HepG2 (cell line): Measurements from ENCODE around the gene THSD4. TPM values are rescaled to one million over a fixed set of nuclear protein-coding genes. Genes with fewer than 3 reads are reported as not detected.

Experiments
- AHR ChIP-seq: IDR thresholded peaks from 2 replicates; pipeline ENCODE4 v1.6.1; 2018; ENCODE audit warnings: missing genetic modification reagents, missing compliant biosample characterization
- ATF5 ChIP-seq: sonication (generic); formaldehyde crosslinking; IDR thresholded peaks from 2 replicates; pipeline ENCODE4 v1.4.0; 2020; ENCODE audit warnings: mild to moderate bottlenecking, low read depth, missing genetic modification reagents
- FOSL1 ChIP-seq: sonication (generic); formaldehyde crosslinking; IDR thresholded peaks from 2 replicates; pipeline ENCODE4 v1.9.0; 2021; ENCODE audit warnings: missing genetic modification reagents, borderline replicate concordance
- HMGXB3 ChIP-seq: sonication (generic); formaldehyde crosslinking; IDR thresholded peaks from 2 replicates; pipeline ENCODE4 v1.4.0; 2020; ENCODE audit warnings: missing genetic modification reagents, borderline replicate concordance
- KAT2B ChIP-seq: fragments of 150-350 bp; IDR thresholded peaks from 2 replicates; pipeline ENCODE4 v1.6.1; 2014; ENCODE audit warnings: low read depth, low read length, borderline replicate concordance
- NFATC3 ChIP-seq: sonication (generic); formaldehyde crosslinking; IDR thresholded peaks from 2 replicates; pipeline ENCODE4 v1.5.1; 2020; ENCODE audit warnings: mild to moderate bottlenecking, missing genetic modification reagents
- SMARCE1 ChIP-seq: fragments of 450-650 bp; IDR thresholded peaks from 2 replicates; pipeline ENCODE4 v1.6.1; 2017; ENCODE audit warnings: borderline replicate concordance
- TFAP4 ChIP-seq: sonication (generic); IDR thresholded peaks from 2 replicates; pipeline ENCODE4 v1.6.1; 2016; ENCODE audit warnings: low read depth, borderline replicate concordance
- TP53 ChIP-seq: sonication (generic); formaldehyde crosslinking; conservative IDR thresholded peaks from 2 replicates; pipeline ENCODE4 v1.4.0; 2020; ENCODE audit warnings: missing genetic modification reagents
- ZNF207 ChIP-seq: fragments of 450-650 bp; IDR thresholded peaks from 2 replicates; pipeline ENCODE4 v1.6.1; 2016; ENCODE audit warnings: antibody characterized with exemption, borderline replicate concordance
- ZNF34 ChIP-seq: sonication (generic); formaldehyde crosslinking; IDR thresholded peaks from 2 replicates; pipeline ENCODE4 v1.4.0; 2020; ENCODE audit warnings: mild to moderate bottlenecking, missing genetic modification reagents, borderline replicate concordance
- ZNF460 ChIP-seq: sonication (generic); formaldehyde crosslinking; IDR thresholded peaks from 2 replicates; pipeline ENCODE4 v1.5.1; 2020; ENCODE audit warnings: missing genetic modification reagents, mild to moderate bottlenecking, borderline replicate concordance
- ZNF557 ChIP-seq: sonication (generic); formaldehyde crosslinking; IDR thresholded peaks from 2 replicates; pipeline ENCODE4 v1.4.0; 2020; ENCODE audit warnings: missing genetic modification reagents
- ZNF589 ChIP-seq: sonication (generic); formaldehyde crosslinking; conservative IDR thresholded peaks from 2 replicates; pipeline ENCODE4 v1.8.0; 2022; ENCODE audit warnings: mild to moderate bottlenecking, moderate library complexity, missing genetic modification reagents
- ZNF768 ChIP-seq: sonication (generic); formaldehyde crosslinking; IDR thresholded peaks from 2 replicates; pipeline ENCODE4 v1.4.0; 2020; ENCODE audit warnings: missing genetic modification reagents
- ZNF841 ChIP-seq: sonication (generic); formaldehyde crosslinking; IDR thresholded peaks from 2 replicates; pipeline ENCODE4 v1.8.1; 2023; ENCODE audit warnings: missing genetic modification reagents, borderline replicate concordance
- polyA plus RNA-seq, 8 experiments: library from polyadenylated mRNA; depleted of rRNA in 3 of 8; stranded (reverse) in 7 of 8; unstranded in 1 of 8; fragments of >200 nt; fragmentation: Illumina TruSeq in 4 of 8; extraction: Trizol in 4 of 8; gene quantifications; 2 replicates each; pipeline versions ENCODE4 v1.2.1 to v1.2.3, GENCODE V29; 2011 to 2016; ENCODE audit warnings: low read depth in 4 of 8, missing spikeins in 1 of 8, mixed read lengths in 1 of 8; ENCODE audit not compliant: insufficient read depth in 1 of 8
- total RNA-seq, 5 experiments: library from RNA; depleted of rRNA; stranded (reverse); fragments of >200 nt; fragmentation: Illumina TruSeq; extraction: Trizol; gene quantifications; 2 replicates each; pipeline ENCODE4 v1.2.3, GENCODE V29; 2016; ENCODE audit warnings: low read depth in 1 of 5
- TF ChIP-seq, protein P1 (sequence below): sonication (generic); formaldehyde crosslinking; IDR thresholded peaks from 2 replicates; pipeline ENCODE4 v1.4.0; 2020; ENCODE audit warnings: missing genetic modification reagents, borderline replicate concordance
- TF ChIP-seq, protein P2 (sequence below): sonication (generic); formaldehyde crosslinking; IDR thresholded peaks from 2 replicates; pipeline ENCODE4 v1.5.0; 2020; ENCODE audit warnings: mild to moderate bottlenecking, missing genetic modification reagents, moderate library complexity

THSD4 gene
- total and polyA plus RNA-seq, 2 of the 13 experiments (the other 11 are each of a cell fraction or from before 2014, with no cell fraction given), result 0.07 to 0.21 TPM

- TF ChIP-seq, protein P1, sequence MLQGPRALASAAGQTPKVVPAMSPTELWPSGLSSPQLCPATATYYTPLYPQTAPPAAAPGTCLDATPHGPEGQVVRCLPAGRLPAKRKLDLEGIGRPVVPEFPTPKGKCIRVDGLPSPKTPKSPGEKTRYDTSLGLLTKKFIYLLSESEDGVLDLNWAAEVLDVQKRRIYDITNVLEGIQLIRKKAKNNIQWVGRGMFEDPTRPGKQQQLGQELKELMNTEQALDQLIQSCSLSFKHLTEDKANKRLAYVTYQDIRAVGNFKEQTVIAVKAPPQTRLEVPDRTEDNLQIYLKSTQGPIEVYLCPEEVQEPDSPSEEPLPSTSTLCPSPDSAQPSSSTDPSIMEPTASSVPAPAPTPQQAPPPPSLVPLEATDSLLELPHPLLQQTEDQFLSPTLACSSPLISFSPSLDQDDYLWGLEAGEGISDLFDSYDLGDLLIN, result no peak
- no peak for TF ChIP-seq ZNF589 (CRISPR knock-in tag)
- TF ChIP-seq ATF5 (CRISPR knock-in tag), result no peak
- no peak for TF ChIP-seq AHR
- no peak for TF ChIP-seq SMARCE1
- TF ChIP-seq ZNF768 (CRISPR knock-in tag), result no peak
- no peak for TF ChIP-seq ZNF841 (CRISPR knock-in tag)
- TF ChIP-seq ZNF557 (CRISPR knock-in tag), result no peak
- TF ChIP-seq, protein P2, sequence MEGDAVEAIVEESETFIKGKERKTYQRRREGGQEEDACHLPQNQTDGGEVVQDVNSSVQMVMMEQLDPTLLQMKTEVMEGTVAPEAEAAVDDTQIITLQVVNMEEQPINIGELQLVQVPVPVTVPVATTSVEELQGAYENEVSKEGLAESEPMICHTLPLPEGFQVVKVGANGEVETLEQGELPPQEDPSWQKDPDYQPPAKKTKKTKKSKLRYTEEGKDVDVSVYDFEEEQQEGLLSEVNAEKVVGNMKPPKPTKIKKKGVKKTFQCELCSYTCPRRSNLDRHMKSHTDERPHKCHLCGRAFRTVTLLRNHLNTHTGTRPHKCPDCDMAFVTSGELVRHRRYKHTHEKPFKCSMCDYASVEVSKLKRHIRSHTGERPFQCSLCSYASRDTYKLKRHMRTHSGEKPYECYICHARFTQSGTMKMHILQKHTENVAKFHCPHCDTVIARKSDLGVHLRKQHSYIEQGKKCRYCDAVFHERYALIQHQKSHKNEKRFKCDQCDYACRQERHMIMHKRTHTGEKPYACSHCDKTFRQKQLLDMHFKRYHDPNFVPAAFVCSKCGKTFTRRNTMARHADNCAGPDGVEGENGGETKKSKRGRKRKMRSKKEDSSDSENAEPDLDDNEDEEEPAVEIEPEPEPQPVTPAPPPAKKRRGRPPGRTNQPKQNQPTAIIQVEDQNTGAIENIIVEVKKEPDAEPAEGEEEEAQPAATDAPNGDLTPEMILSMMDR (CRISPR knock-in tag), result no peak
- TF ChIP-seq FOSL1 (CRISPR knock-in tag), result no peak
- no peak for TF ChIP-seq HMGXB3 (CRISPR knock-in tag)
- no peak for TF ChIP-seq ZNF34
- TF ChIP-seq TFAP4, result no peak
- TF ChIP-seq ZNF207, result no peak
- TF ChIP-seq TP53 (CRISPR knock-in tag), result no peak
- no peak for TF ChIP-seq ZNF460 (CRISPR knock-in tag)
- no peak for TF ChIP-seq KAT2B
- TF ChIP-seq NFATC3 (CRISPR knock-in tag), result no peak
Observed at GRCh38 chr15:71658827-71659729, 543.8 kb downstream of the THSD4 start (continued).
